Measurements from ENCODE around the gene B4GALNT4. TPM values are rescaled to one million over a fixed set of nuclear protein-coding genes. Genes with fewer than 3 reads are reported as not detected.
"Not testable (repeated sequence)": the region's sequence is repeated elsewhere in the genome, so short reads cannot be mapped to it uniquely, and the experiment has no call there.

Gene B4GALNT4
- total and polyA plus RNA-seq, 2 experiments from 2014 or later: 2.3 to 16.5 TPM

DNA sequence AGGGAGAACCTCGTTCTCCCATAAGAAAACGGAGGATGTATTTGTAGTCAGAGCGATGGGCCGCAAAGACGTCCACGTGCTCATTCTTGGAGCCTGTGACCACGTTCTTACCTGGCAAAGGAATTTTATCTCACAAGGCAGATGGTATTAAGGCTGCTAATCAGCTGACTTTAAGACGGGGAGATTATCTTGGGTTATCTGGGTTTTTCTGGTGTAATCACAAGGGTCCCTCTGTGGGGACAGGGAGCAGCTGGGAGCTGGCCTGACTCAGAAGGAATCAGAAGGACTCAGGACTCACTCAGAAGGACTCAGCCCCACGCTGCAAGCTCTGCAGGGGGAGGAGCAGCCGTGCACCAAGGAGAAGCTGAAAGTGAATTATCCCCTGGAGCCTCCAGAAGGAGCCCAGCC is 53.0 kb downstream of the B4GALNT4 start:
- Histone ChIP-seq H2AFZ (no peak overlapping the region), H3K4me3 (no peak overlapping the region), H3F3A (ENCODE audit: insufficient read depth) (no peaks in the 10 kb centered on the region), H3K79me2 (ENCODE audit: insufficient read depth) (no peaks in the 10 kb centered on the region), H3K36me3 (ENCODE audit: low read depth) (no peaks in the 10 kb centered on the region), H3K4me2 (ENCODE audit: unreplicated experiment) (no peak overlapping the region), H3K27me3 (replicated peaks; ENCODE audit: insufficient read depth) (peaks cover 14% of the 10 kb centered on the region), H3K9ac (no peak overlapping the region), H3K9me3 (ENCODE audit: low read depth) (no peaks in the 10 kb centered on the region), H4K20me1 (ENCODE audit: insufficient read depth) (no peaks in the 10 kb centered on the region), H3K9me2 (ENCODE audit: insufficient read depth) (no peaks in the 10 kb centered on the region), H3K27ac (no peak overlapping the region), H3K4me1 (ENCODE audit: insufficient read depth) (no peaks in the 10 kb centered on the region)
- 62 to 65% methylated on average over 10 of the region's 10 CpGs for WGBS, 2 experiments (ENCODE audit: low coverage in 1 of 2, low lambda C conversion rate in 2 of 2, missing lambda C conversion rate in 2 of 2)
- TF ChIP-seq EZH2 (IDR thresholded peaks at IDR 0.05; ENCODE audit: insufficient read depth, poor library complexity, severe bottlenecking) (no peak), EZH2phosphoT487 (IDR thresholded peaks at IDR 0.05; ENCODE audit: insufficient read depth, low read depth) (no peak)
- in situ Hi-C loops (cut with MboI): no loop called here
- DNase-seq: no peak

DNA sequence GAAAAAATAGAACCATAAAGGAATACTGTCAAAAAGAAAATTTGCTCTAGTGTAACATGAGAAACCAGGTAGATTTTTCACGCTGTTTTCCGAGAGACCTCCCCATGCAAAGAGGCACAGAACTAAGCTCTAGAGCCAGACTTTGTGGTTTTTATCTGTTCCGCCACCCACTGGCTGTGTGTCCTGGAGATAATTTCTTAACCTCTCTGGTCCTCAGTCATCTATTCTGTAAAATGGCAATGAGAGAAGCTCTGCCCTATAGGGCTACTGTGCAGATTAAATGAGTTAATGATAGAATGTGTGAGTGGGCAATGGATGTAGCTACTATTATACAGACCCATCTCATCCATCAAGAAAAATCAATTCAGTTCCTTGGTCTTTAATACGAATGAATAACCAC is 54.9 kb downstream of the B4GALNT4 start:
- no peaks in the 10 kb centered on the region for H3K4me1 ChIP-seq (ENCODE audit: insufficient read depth)
- DNase-seq: no peak
- H3K27ac ChIP-seq: no peak overlapping the region
- H3K79me2 ChIP-seq (ENCODE audit: insufficient read depth): no peaks in the 10 kb centered on the region
- no peaks in the 10 kb centered on the region for H3F3A ChIP-seq (ENCODE audit: insufficient read depth)
- H3K9me3 ChIP-seq (ENCODE audit: low read depth): no peaks in the 10 kb centered on the region
- no peaks in the 10 kb centered on the region for H4K20me1 ChIP-seq (ENCODE audit: insufficient read depth)
- no peaks in the 10 kb centered on the region for H3K36me3 ChIP-seq (ENCODE audit: low read depth)
- TF ChIP-seq EZH2 (IDR thresholded peaks at IDR 0.05; ENCODE audit: insufficient read depth, poor library complexity, severe bottlenecking): no peak
- TF ChIP-seq EZH2phosphoT487 (IDR thresholded peaks at IDR 0.05; ENCODE audit: insufficient read depth, low read depth): no peak
- 85 to 95% methylated on average over 4 of the region's 4 CpGs for whole genome bisulfite sequencing, 2 experiments (ENCODE audit: low coverage in 1 of 2, low lambda C conversion rate in 2 of 2, missing lambda C conversion rate in 2 of 2)
- no peak overlapping the region for H3K9ac ChIP-seq
- no peak overlapping the region for H3K4me2 ChIP-seq (ENCODE audit: unreplicated experiment)
- no peaks in the 10 kb centered on the region for H3K9me2 ChIP-seq (ENCODE audit: insufficient read depth)
- in situ Hi-C loops (cut with MboI): no loop called here
- H2AFZ ChIP-seq: no peak overlapping the region
- H3K4me3 ChIP-seq: no peak overlapping the region
- H3K27me3 ChIP-seq (replicated peaks; ENCODE audit: insufficient read depth): peaks cover 10% of the 10 kb centered on the region

DNA sequence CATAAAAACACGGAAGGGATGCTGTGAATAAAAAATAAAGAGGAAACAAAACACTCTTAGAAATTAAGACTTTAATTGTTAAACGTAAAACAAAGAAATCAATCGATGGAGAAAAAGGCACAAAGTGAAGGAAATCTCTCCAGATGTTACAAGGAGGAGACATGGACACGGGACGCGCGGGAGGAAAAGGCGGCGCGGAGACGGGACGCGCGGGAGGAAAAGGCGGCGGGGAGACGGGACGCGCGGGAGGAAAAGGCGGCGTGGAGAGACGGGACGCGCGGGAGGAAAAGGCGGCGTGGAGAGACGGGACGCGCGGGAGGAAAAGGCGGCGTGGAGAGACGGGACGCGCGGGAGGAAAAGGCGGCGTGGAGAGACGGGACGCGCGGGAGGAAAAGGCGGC is 55.5 kb downstream of the B4GALNT4 start:
- 39 to 44% methylated on average over 16 to 40 of the region's 45 CpGs for WGBS, 2 experiments (ENCODE audit: low coverage in 1 of 2, low lambda C conversion rate in 2 of 2, missing lambda C conversion rate in 2 of 2)
- not testable (repeated sequence) for H3K9me3 ChIP-seq (ENCODE audit: low read depth)

DNA sequence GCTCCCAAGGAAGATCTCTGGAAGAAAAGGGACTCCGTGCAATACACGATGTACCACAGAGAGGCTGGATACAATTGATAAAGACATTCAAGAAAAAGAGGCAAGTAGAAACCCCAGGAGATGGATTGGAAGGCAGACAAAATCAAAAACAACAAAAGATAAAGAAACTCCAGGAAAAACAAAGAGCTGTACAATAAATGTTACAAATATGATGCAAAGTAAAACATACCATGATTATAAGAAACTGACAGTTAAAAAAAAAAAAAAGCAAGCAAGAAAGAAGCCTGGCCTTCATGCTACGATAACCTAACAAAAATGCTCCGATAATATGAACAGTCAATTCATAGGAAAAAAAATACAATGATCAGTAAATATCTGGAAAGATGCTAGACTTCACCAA is 56.0 kb downstream of the B4GALNT4 start:
- Histone ChIP-seq H3K27me3 (replicated peaks; ENCODE audit: insufficient read depth) (peaks cover 10% of the 10 kb centered on the region), H3K36me3 (ENCODE audit: low read depth) (no peaks in the 10 kb centered on the region), H3K9ac (no peak overlapping the region), H3K4me2 (ENCODE audit: unreplicated experiment) (no peak overlapping the region), H3K27ac (no peak overlapping the region), H3K9me2 (ENCODE audit: insufficient read depth) (no peaks in the 10 kb centered on the region), H2AFZ (no peak overlapping the region), H3K79me2 (ENCODE audit: insufficient read depth) (no peaks in the 10 kb centered on the region), H3K4me3 (no peak overlapping the region), H3K9me3 (ENCODE audit: low read depth) (no peaks in the 10 kb centered on the region), H3F3A (ENCODE audit: insufficient read depth) (no peaks in the 10 kb centered on the region), H4K20me1 (ENCODE audit: insufficient read depth) (no peaks in the 10 kb centered on the region), H3K4me1 (ENCODE audit: insufficient read depth) (no peaks in the 10 kb centered on the region)
- WGBS, 2 experiments (ENCODE audit: low coverage in 1 of 2, low lambda C conversion rate in 2 of 2, missing lambda C conversion rate in 2 of 2): 62 to 67% methylated on average over 4 of the region's 4 CpGs
- in situ Hi-C loops (cut with MboI): no loop called here
- DNase-seq: no peak
- TF ChIP-seq EZH2phosphoT487 (IDR thresholded peaks at IDR 0.05; ENCODE audit: insufficient read depth, low read depth) (no peak), EZH2 (IDR thresholded peaks at IDR 0.05; ENCODE audit: insufficient read depth, poor library complexity, severe bottlenecking) (no peak)

More for the DNA sequence above, 55.5 kb downstream of the B4GALNT4 start:
- H4K20me1 ChIP-seq (ENCODE audit: insufficient read depth); H3K4me2 ChIP-seq (ENCODE audit: unreplicated experiment); in situ Hi-C loops (cut with MboI); H2AFZ ChIP-seq; H3K4me3 ChIP-seq; H3K9ac ChIP-seq; H3K9me2 ChIP-seq (ENCODE audit: insufficient read depth); H3F3A ChIP-seq (ENCODE audit: insufficient read depth); H3K36me3 ChIP-seq (ENCODE audit: low read depth); H3K27ac ChIP-seq; H3K79me2 ChIP-seq (ENCODE audit: insufficient read depth); DNase-seq; H3K4me1 ChIP-seq (ENCODE audit: insufficient read depth): not testable (repeated sequence)
- peaks cover 10% of the 10 kb centered on the region for H3K27me3 ChIP-seq (replicated peaks; ENCODE audit: insufficient read depth)

DNA sequence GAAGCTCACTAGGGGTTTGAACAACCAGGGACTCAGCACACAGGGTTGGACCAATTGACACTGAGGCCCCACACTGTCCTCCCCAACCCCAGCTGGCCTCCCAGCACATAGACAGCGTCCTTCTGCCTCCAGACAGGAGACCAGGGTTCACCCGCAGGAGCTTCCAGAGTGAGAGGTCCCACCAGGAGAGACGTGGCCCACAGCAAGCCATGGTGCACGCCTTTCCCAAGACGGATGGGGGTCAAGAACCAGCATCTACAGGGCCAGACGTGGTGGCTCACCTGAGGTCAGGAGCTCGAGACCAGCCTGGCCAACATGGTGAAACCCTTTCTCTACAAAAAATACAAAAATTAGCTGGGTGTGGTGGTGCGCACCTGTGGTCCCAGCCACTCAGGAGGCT is 57.6 kb downstream of the B4GALNT4 start:
- no peak for DNase-seq
- Histone ChIP-seq H3K36me3 (ENCODE audit: low read depth) (no peaks in the 10 kb centered on the region), H3K4me2 (ENCODE audit: unreplicated experiment) (no peak overlapping the region), H3K4me3 (no peak overlapping the region), H3K27me3 (replicated peaks; ENCODE audit: insufficient read depth) (peaks cover 10% of the 10 kb centered on the region), H3K4me1 (ENCODE audit: insufficient read depth) (no peaks in the 10 kb centered on the region), H3K9me3 (ENCODE audit: low read depth) (no peaks in the 10 kb centered on the region), H3K79me2 (ENCODE audit: insufficient read depth) (no peaks in the 10 kb centered on the region), H3K9ac (no peak overlapping the region), H4K20me1 (ENCODE audit: insufficient read depth) (no peaks in the 10 kb centered on the region), H3F3A (ENCODE audit: insufficient read depth) (no peaks in the 10 kb centered on the region), H2AFZ (no peak overlapping the region), H3K27ac (no peak overlapping the region), H3K9me2 (ENCODE audit: insufficient read depth) (no peaks in the 10 kb centered on the region)
- no peak for TF ChIP-seq EZH2phosphoT487 (IDR thresholded peaks at IDR 0.05; ENCODE audit: insufficient read depth, low read depth)
- TF ChIP-seq EZH2 (IDR thresholded peaks at IDR 0.05; ENCODE audit: insufficient read depth, poor library complexity, severe bottlenecking): no peak
- in situ Hi-C loops (cut with MboI): no loop called here
- WGBS, 2 experiments (ENCODE audit: low coverage in 1 of 2, low lambda C conversion rate in 2 of 2, missing lambda C conversion rate in 2 of 2): 59 to 62% methylated on average over 8 of the region's 8 CpGs
